Eye (tissue), 1 donor: ENCODE measurements around the gene PDRG1.
A peak's percentile ranks its signal among the peaks of the same experiment; 100 is the strongest.
"Not testable (repeated sequence)": the region's sequence is repeated elsewhere in the genome, so short reads cannot be mapped to it uniquely, and the experiment has no call there.

Source experiments
- DNase-seq: peaks from one replicate; pipeline ENCODE4 v3.0.0-alpha.2; 2015

The PDRG1 gene

DNA sequence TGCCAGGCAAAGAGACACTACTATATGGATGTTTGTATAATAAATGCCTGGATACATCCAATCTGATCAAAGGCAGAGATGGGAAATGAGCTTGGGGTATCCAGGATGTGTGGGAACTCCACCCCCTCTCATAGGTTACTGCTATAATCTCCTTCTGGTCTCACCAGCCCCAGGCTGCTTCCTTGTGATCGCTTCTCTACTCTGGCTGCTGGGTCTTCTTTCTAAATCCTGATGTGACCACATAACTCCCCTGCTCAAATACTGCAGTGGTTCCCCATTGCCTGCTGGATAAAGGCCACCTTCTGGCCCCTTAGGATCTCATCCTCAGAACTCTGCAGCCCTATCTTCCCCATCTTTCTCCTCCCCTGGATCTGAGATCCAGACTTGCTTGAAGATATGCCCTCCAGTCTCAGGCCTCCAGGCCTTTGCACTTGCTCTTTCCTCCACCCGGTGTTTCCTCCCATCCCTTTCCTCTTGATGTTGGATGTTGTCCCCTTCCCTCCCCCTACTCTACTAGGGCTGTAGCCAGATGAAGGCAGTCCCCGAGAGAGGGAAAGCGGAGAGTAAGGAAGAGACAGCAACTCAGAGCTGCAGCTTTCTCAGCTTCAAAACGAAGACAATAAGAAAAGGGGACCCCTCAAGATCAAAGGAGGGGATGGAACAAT, 15.3 kb upstream of the PDRG1 start:
- DNase-seq: peak; percentile 59

DNA sequence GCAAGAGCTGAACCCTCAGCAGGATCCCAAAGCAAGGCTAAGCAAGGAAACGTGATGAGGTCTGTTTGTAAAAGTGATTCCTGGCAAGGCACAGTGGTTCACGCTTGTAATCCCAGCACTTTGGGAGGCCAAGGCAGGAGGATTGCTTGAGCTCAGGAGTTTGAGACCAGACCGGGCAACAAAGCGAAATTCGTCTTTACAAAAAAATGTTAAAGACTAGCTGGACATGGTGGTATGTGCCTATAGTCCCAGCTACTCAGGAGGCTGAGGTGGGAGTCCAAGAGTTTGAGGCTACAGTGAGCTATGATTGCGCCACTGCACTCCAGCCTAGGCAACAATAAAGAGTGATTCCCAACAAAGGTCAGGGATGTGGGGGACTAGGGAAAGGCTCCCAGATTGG, 12.0 kb upstream of the PDRG1 start:
- DNase-seq: peak; percentile 27

DNA sequence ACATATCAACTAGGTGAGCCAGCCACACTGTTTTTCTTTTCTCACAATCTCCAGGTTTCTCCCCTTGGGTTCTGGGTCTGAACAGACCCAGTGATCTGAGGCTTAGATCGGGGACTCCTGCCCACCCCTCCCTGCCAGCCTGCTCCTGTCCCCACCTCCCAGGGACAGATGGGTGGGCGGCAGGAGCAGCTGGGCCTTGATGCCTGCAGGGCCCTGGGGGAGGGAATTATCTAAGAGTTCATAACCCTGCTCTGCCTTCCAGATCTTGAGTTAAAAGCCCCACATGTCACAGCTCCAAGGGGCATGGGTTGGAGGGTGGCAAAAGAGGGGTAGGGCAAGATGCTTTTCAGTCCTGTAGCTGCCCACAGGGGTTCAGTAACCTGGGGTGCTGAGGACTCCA, 10.9 kb upstream of the PDRG1 start:
- peak; percentile 75 for DNase-seq

DNA sequence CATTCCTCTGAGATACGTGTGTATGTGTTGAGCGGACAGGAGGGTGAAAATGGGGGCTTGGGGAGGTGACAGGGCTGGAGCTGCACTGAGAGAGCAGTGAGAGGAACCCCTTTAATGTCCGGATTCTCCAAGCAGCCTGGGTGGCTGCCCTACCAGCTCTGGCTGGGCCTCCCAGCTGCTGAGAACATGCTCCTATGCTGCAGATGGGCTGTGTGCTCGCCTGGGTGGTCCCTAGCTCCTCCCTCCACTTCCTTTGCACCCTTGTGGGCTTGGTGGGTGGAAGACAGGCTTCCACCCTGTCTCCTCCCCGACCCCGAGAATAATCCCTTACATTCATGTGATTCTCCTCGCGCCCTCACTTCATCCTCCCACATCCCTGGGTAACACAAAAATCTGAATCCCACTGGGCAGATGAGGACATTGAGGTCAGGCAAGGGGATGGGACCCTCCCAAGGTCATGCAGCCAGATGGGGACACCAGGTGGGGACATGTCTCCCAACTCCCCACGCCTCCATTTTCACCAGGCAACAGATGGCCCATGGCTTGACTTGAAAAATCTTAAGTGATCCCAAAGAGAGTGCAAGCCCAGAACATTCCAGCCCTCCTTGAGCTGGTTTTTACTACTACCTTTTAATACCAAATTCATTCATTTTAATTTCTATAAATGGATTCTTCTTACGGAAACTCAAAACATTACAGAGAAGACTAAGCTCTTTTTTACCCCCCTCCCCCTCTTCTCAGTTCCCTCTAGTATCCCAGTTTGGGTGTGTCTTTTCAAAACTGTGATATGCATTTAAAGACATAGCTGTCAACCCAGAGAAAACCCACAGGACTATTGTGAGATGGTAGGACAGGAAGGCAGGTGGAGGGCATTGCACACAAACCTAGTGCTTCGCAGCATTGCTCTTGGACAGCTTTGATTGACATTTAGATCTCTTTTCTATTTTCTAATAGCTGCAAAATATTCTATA, 5.0 kb upstream of the PDRG1 start:
- peak; percentile 65 for DNase-seq

DNA sequence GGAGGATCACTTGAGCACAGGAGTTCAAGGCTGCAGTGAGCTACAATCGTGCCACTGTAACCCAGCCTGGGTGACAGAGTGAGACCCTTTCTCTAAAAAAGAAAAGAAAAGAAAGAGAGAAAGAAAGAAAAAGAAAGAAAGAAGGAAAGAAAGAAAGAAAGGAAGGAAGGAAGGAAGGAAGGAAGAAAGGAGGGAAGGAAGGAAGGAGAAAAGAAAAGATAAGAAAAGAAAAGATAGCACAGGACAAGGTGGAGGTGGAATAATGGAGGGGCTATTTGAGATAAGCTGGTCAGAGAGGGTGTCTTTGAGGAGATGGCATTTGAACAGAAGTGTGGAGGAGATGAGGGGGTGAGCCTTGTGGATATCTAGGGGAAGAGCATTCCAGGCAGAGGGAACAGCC, 2.7 kb upstream of the PDRG1 start:
- no peak for DNase-seq

- no peak for DNase-seq
Measured at GRCh38 chr20:31953556-31954148, 1.8 kb upstream of the PDRG1 start.

DNA sequence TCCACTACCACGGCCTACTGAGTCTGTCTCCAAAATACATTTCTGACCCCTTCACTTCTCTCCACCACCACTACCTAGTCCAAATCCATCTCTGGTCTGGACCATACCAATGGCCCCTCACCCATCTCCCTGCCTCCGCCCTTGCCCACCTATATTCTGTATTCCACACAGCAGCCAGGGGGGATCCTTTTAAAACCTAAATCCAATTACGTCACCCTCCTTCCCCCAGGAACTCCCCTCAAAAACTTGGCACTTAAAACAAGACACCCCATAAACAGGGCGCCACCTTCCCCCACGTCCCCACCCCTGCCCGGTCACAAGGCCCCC, 680 bp downstream of the PDRG1 start:
- DNase-seq: no peak

DNA sequence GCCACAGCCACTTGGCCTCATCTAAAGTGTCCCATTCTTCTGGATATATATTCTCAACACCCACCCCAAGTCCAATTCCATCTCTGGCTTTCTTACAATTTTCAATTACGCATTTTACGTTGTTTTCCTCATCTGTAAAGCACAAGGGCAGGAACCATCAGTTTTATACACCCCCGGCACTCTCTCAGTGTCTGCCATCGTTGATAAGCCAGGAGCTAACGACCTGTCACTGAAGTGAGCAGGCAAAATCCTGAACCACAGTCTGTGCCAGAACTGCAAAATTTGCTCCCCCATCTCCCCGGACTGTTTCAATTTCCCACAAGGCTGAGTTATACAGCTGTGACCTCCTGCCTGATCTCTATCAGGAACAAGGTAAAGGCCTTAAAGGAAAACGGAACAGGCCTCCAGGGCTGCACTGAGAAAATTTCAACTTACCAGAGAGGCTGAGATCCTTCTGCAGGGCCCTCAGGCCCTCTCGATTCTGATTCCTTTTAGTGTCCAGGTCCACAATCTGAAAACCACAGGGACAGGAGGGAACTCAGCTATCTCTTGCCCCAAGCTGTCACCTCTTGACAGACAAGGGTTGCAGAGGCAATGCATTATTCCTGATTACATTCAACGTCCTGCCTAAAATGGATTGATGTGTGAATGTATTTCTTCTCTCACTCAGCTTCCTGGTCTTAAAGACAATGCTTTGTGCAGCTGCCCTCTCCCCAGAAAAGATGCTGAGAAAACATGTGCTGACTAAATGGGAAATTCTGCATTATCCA, 1.8 kb downstream of the PDRG1 start:
- no peak for DNase-seq

GRCh38 chr20:31948008-31948407, 3.8 kb downstream of the PDRG1 start:
- peak; percentile 22 for DNase-seq

DNA sequence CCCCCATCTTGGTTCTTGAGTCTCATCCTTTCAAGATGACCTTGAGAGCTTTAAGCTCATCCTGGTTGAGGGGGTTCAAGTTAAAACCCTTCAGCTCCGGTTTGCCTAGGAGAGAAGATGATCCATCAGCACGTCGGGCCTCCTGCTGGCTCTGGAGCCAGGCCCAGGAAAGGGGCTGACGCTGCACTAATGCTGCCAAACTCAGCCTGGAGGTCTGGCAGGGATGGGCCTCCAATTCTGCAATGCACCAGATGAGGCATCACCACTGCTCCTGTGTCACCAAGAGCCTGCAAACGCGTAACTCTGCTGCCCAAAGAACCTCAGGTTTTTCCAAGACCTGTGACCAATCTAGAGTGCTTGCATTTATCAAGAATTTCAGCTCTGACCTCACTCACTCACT, 6.1 kb downstream of the PDRG1 start:
- DNase-seq: no peak

DNA sequence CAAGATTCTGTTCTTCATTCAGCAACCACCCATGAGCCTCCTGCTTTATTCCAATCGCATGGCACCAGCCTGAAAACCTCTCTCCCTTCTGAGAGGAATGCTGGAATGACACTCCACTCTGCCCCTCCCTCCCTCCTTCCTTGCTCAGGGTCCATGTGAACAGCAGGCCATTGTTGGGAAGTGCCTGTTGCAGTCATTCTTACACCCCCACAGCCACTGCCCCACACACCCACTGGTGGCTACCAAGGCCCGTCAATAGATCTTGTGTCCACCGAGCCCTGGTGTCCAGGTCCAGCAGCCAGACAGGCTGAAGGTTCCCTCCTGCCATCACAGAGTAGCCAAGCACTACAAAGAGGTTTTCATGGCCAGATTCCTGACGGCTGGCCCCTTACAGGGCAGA, 6.5 kb downstream of the PDRG1 start:
- DNase-seq: no peak

DNA sequence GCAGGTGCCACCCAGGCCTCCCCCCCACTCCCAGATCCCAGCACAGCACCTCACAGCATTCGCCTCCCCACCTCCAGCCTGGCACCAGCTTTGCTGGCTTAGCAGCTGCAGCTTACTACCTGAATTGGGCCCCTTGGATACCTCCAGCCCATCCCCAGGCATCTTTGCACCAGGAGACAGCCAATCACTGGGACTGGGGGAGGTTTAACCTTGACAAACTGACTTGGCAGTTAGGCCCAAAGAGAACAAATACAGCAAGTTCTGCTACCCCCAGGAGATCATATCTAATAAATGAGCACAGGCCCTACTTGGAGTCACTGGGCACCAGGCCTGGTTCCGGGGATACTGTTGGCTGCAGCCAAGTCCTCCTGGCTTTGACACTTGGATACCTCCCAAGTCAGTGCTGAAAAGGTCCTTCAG, 8.8 kb downstream of the PDRG1 start:
- no peak for DNase-seq

DNA sequence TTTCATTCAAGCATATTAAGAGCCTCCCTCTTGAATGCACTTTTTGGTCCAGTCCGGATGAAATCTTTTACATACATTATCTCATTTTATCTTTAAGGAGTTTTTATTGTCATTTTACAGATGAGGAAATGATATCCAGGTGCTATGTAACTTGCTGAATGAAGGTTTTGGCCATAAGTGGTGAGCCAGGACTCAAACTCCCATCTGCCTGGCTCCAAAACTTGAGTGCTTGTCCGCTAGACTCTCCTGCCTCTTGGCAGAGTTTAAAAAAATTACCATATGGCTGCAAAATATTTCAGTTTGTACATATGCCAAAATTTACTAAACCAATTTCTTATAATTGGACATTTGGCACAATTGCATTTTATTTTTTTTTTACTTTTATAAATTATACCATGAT, 12.2 kb downstream of the PDRG1 start:
- DNase-seq: no peak

DNA sequence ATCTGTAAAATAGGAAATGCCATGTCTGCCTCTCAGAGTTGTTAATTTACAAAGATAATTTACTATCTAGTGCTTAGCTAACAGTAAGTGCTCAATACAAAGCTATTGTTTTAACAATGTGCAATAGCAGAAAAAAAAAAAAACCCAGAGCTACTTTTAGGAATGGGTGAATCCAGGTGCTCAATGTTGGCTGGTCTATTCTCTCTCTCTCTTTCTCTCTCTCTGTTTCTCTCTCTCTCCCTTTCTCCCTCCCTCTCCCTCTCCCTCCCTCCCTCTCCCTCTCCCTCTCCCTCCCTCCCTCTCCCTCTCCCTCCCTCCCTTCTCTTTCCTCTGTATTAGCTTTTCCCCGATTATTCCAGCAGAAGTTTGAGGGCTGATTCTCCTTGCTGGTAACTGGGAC, 14.0 kb downstream of the PDRG1 start:
- DNase-seq: no peak

DNA sequence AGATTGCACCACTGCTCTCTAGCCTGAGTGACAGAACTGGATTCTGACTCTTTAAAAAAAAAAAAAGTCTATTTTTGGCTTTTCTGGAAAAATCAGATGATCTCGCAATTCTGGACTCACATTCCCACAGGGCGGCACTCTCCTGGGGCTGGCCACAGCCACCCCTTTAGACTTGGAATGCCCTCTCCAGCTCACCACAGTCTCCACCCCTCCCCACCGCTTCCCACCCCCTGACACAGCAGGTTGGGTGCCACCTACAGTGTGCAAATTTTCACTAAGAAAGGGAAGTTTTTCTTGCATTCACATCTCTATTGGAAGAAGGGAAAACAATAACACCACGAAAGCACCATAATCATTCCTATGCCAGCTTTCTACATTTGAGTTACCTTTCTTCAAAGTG, 15.4 kb downstream of the PDRG1 start:
- DNase-seq: no peak

- peak; percentile 23 for DNase-seq
Measured at GRCh38 chr20:31934968-31935764, 16.7 kb downstream of the PDRG1 start.

DNA sequence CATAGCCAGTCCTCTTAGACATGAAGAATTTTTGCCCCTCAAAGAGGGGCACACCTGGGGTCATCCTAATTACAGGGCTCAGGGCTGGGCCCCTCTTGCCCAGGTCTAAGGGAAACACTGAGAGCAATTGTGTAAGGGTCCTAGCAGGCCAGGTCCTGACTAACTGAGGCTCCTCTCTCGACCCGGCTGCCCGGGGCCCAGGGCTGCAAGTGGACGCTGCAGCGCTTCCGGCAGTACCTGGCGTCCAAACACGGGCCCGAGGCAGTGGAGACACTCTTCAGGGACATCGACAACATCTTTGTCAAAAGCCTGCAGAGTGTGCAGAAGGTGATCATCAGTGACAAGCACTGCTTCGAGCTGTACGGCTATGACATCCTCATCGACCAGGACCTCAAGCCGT, 17.4 kb downstream of the PDRG1 start:
- DNase-seq: no peak

- DNase-seq: no peak
Measured at GRCh38 chr20:31933698-31934097, 18.1 kb downstream of the PDRG1 start.

DNA sequence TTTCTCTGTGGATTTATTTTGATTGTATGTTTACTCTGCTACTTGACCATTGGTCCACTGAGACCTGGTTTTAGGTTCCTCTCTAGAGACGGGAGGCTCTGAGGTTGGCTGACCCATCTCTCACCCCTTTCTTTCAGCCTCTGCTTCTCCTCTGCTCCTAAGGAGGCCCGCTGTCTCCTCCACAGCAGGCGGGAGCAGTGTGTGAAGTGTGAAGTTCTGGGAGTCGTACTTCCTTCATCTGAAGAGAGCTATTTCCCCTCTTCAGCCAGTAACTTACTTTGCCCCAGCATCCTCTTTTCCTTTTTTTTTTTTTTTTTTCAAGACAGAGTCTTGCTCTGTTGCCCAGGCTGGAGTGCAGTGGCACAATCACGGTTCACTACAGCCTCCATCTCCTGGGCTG, 21.1 kb downstream of the PDRG1 start:
- no peak for DNase-seq

- not testable (repeated sequence) for DNase-seq
Measured at GRCh38 chr20:31929631-31930030, 22.2 kb downstream of the PDRG1 start.

DNA sequence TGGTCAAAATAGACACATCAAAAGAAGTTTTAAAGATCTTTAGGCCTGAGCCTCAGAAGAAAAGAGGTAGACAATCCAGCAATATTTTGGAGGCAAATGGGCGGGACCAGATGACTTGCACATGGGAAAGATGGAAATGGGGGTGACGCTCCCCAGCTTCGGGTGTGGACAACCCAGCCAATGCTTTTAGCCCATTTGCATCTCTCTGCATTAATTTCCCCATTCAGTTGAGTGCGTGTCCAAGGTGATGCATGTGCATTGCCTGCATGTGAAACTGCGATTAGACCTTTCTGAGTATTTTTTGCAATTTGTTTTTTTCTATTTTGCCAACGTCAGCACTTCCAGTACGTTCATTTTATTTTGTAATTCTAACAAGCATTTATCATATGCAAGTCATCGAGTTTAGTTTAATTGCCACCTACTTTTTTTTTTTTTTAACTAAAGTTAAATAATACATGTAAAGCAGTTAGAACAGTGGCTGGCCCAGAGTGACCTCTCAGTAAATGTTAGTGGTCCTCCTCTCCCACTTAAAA, 24.2 kb downstream of the PDRG1 start:
- no peak for DNase-seq

DNA sequence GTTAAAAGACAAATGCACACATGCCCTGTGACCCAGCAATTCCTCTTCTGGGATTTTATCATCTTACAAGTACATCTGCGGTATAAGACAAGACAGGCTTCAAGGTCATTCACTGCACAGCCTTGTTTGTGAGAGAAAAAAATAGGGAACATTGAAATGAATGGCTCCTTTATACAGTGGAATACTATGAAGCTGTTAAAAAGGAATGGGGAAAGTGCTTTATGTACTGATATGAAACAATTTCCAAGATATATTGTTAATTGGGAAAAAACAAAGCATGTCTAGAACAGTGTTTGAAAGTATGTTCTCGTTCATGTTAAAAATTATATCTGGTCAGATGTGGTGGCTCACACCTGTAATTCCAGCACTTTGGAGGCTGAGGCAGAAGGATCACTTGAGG, 25.4 kb downstream of the PDRG1 start:
- DNase-seq: no peak
